ENCODE data around the gene MGP.

Gene MGP

GRCh38 chr12:14923944-14924343 lies 38.3 kb upstream of the MGP start (continued):
- TF ChIP-seq ZBTB8A (tag by site-specific recombination; IDR thresholded peaks at IDR 0.05) (no peak), ZNF302 (tag by site-specific recombination; IDR thresholded peaks at IDR 0.05; ENCODE audit: low read depth) (no peak), ZNF639 (tag by site-specific recombination; IDR thresholded peaks at IDR 0.05) (no peak), ZNF362 (tag by site-specific recombination; IDR thresholded peaks at IDR 0.05) (no peak), ZSCAN18 (tag by site-specific recombination; IDR thresholded peaks at IDR 0.05) (no peak), ZNF426 (tag by site-specific recombination; IDR thresholded peaks at IDR 0.05) (no peak), ZBTB17 (tag by site-specific recombination; IDR thresholded peaks at IDR 0.05) (no peak), ZNF140 (tag by site-specific recombination; IDR thresholded peaks at IDR 0.05) (no peak), YY1 (tag by site-specific recombination; IDR thresholded peaks at IDR 0.05) (no peak), ZNF214 (tag by site-specific recombination; IDR thresholded peaks at IDR 0.05; ENCODE audit: borderline replicate concordance) (no peak)

GRCh38 chr12:14921218-14921617 lies 35.6 kb upstream of the MGP start:
- POLR2A ChIA-PET: no interaction called here
- Histone ChIP-seq H3K4me1 (ENCODE audit: control insufficient read depth, insufficient read depth, low read length) (no peaks in the 10 kb centered on the region), H3K9me3 (ENCODE audit: control insufficient read depth, insufficient read depth, low read depth, low read length) (no peaks in the 10 kb centered on the region), H3K36me3 (ENCODE audit: control insufficient read depth in 2 of 2, insufficient read depth in 1 of 2, low read length in 2 of 2) (no peaks in the 10 kb centered on the region), H3K27ac (ENCODE audit: extremely low read depth, low read depth, low read length) (no peak overlapping the region), H3K4me3 (ENCODE audit: low read depth, low read length) (no peak overlapping the region)
- CTCF ChIA-PET: interaction anchor here (0.6 kb wide), 1 partner anchor 756 kb away, joined by 3 read pairs; no protein-coding TSS in a partner anchor
- TF ChIP-seq ZNF37A (tag by site-specific recombination; IDR thresholded peaks at IDR 0.05): no peak
- TF ChIP-seq HOXD13 (CRISPR knock-in tag; IDR thresholded peaks at IDR 0.05; ENCODE audit: borderline replicate concordance): no peak
- no peak for TF ChIP-seq HOXA7 (CRISPR knock-in tag; IDR thresholded peaks at IDR 0.05; ENCODE audit: borderline replicate concordance)
- TF ChIP-seq ZNF335 (tag by site-specific recombination; conservative IDR thresholded peaks at IDR 0.05): no peak
- no peak for TF ChIP-seq ZNF280D (tag by site-specific recombination; IDR thresholded peaks at IDR 0.05)
- no peak for TF ChIP-seq SETDB1 (IDR thresholded peaks at IDR 0.05; ENCODE audit: insufficient read length, low read length)
- TF ChIP-seq PRDM10 (tag by site-specific recombination; IDR thresholded peaks at IDR 0.05): no peak
- TF ChIP-seq KLF16 (tag by site-specific recombination; IDR thresholded peaks at IDR 0.05): no peak
- TF ChIP-seq ZNF341 (tag by site-specific recombination; IDR thresholded peaks at IDR 0.05; ENCODE audit: low read depth): no peak
- no peak for TF ChIP-seq ZFHX2 (tag by site-specific recombination; conservative IDR thresholded peaks at IDR 0.05)
- no peak for TF ChIP-seq ZNF843 (tag by site-specific recombination; IDR thresholded peaks at IDR 0.05)
- no peak for TF ChIP-seq ZNF394 (tag by site-specific recombination; IDR thresholded peaks at IDR 0.05; ENCODE audit: borderline replicate concordance)
- no peak for TF ChIP-seq ZNF600 (tag by site-specific recombination; IDR thresholded peaks at IDR 0.05)
- no peak for TF ChIP-seq ZNF692 (tag by site-specific recombination; IDR thresholded peaks at IDR 0.05)
- no peak for TF ChIP-seq ZFP41 (tag by site-specific recombination; IDR thresholded peaks at IDR 0.05; ENCODE audit: borderline replicate concordance)
- TF ChIP-seq ZNF19 (tag by site-specific recombination; IDR thresholded peaks at IDR 0.05; ENCODE audit: low read depth): no peak
